IMR-90 (cell line): ENCODE data around the gene BMPER. TPM values are rescaled to one million over a fixed set of nuclear protein-coding genes. Genes with fewer than 3 reads are reported as not detected.

Experiments used
- ATAC-seq: fragments of 200-7000 bp; cut with Tn5 transposase; 2 replicates; pipeline ENCODE4 v1.9.1; 2020; ENCODE audit warnings: low read depth, mild to moderate bottlenecking, moderate library complexity
- BruUV-seq: library from RNA; stranded (reverse); fragments of 400-500 nt; replicated peaks from 2 replicates; lab custom pipeline; 2021; lab: Mats Ljungman, UMichigan
- CTCF ChIA-PET: fragments of 300-600 bp; formaldehyde crosslinking; extraction: SDS; loops from one replicate; lab custom pipeline; 2021; ENCODE audit warnings: antibody characterized with exemption; lab: Yijun Ruan, JAX
- POLR2A ChIA-PET: fragments of 300-600 bp; sonication (Branson Sonifier 250); formaldehyde crosslinking; loops from one replicate; lab custom pipeline; 2022; ENCODE audit warnings: antibody characterized with exemption; ENCODE audit not compliant: unreplicated experiment; lab: Charles Lee
- DNase-seq: peaks from one replicate; pipeline ENCODE4 v3.0.0; 2013
- H2AFZ ChIP-seq: replicated peaks from 2 replicates; pipeline ENCODE3; 2013; ENCODE audit warnings: low read length, mild to moderate bottlenecking; ENCODE audit not compliant: poor library complexity
- H2AK5ac ChIP-seq: 2 replicates; pipeline ENCODE4 v1.6.1; 2013; ENCODE audit warnings: low read depth, low read length, inconsistent platforms
- H2AK9ac ChIP-seq: replicated peaks from 2 replicates; pipeline ENCODE3; 2013; ENCODE audit warnings: mild to moderate bottlenecking, low read depth, low read length, moderate library complexity; ENCODE audit not compliant: poor library complexity
- H2BK120ac ChIP-seq: 2 replicates; pipeline ENCODE4 v1.6.1; 2013; ENCODE audit warnings: low read depth, low read length, inconsistent platforms
- H2BK15ac ChIP-seq: 3 replicates; pipeline ENCODE4 v1.6.1; 2013; ENCODE audit warnings: low read depth, low read length, inconsistent platforms
- H2BK20ac ChIP-seq: 2 replicates; pipeline ENCODE4 v1.6.1; 2013; ENCODE audit warnings: low read depth, mild to moderate bottlenecking, inconsistent platforms, low read length, moderate library complexity
- H2BK5ac ChIP-seq: 2 replicates; pipeline ENCODE4 v1.6.1; 2013; ENCODE audit warnings: mild to moderate bottlenecking, low read depth, low read length, inconsistent platforms; ENCODE audit not compliant: poor library complexity, severe bottlenecking
- H3K14ac ChIP-seq: replicated peaks from 2 replicates; pipeline ENCODE4 v1.6.1; 2013; ENCODE audit warnings: low read depth, low read length, inconsistent platforms
- H3K18ac ChIP-seq: 2 replicates; pipeline ENCODE4 v1.6.1; 2013; ENCODE audit warnings: low read depth, low read length, control low read depth
- H3K23ac ChIP-seq: 2 replicates; pipeline ENCODE4 v1.6.1; 2013; ENCODE audit warnings: low read depth, low read length, inconsistent platforms
- H3K27ac ChIP-seq: 2 replicates; pipeline ENCODE4 v1.5.1; 2013; ENCODE audit warnings: mild to moderate bottlenecking, control low read depth, low read length; ENCODE audit not compliant: insufficient read depth
- H3K27me3 ChIP-seq: 2 replicates; pipeline ENCODE4 v1.6.1; 2013; ENCODE audit warnings: low read length; ENCODE audit not compliant: control insufficient read depth, insufficient read depth
- H3K36me3 ChIP-seq: 2 replicates; pipeline ENCODE4 v1.6.1; 2013; ENCODE audit warnings: low read length, mixed read lengths; ENCODE audit not compliant: control insufficient read depth, insufficient read depth
- H3K4ac ChIP-seq: 2 replicates; pipeline ENCODE4 v1.6.1; 2013; ENCODE audit warnings: low read depth, low read length, inconsistent platforms
- H3K4me1 ChIP-seq: 2 replicates; pipeline ENCODE4 v1.6.1; 2013; ENCODE audit warnings: low read length, mixed read lengths; ENCODE audit not compliant: control insufficient read depth, insufficient read depth
- H3K4me2 ChIP-seq: 2 replicates; pipeline ENCODE4 v1.6.1; 2013; ENCODE audit warnings: low read depth, mild to moderate bottlenecking, control low read depth, low read length, moderate library complexity
- H3K4me3 ChIP-seq: 2 replicates; pipeline ENCODE4 v1.5.1; 2013; ENCODE audit warnings: low read depth, mild to moderate bottlenecking, control low read depth, low read length, moderate library complexity; ENCODE audit not compliant: insufficient read depth
- H3K56ac ChIP-seq: 2 replicates; pipeline ENCODE4 v1.6.1; 2013; ENCODE audit warnings: low read length, inconsistent platforms; ENCODE audit not compliant: insufficient read depth; ENCODE audit errors: extremely low read depth
- H3K79me1 ChIP-seq, 2 experiments: 2 replicates each; pipeline ENCODE4 v1.6.1; 2013; ENCODE audit warnings: low read length in 2 of 2, inconsistent platforms in 1 of 2, low read depth in 1 of 2
- H3K9ac ChIP-seq: 2 replicates; pipeline ENCODE4 v1.6.1; 2013; ENCODE audit warnings: low read depth, low read length, control low read depth
- H3K9me1 ChIP-seq: 2 replicates; pipeline ENCODE4 v1.6.1; 2013; ENCODE audit warnings: low read length, inconsistent platforms; ENCODE audit not compliant: insufficient read depth
- H3K9me3 ChIP-seq: 2 replicates; pipeline ENCODE4 v1.6.1; 2013; ENCODE audit warnings: low read length; ENCODE audit not compliant: control insufficient read depth, insufficient read depth
- H4K20me1 ChIP-seq: 2 replicates; pipeline ENCODE4 v1.6.1; 2013; ENCODE audit warnings: low read length, inconsistent platforms; ENCODE audit not compliant: insufficient read depth
- H4K5ac ChIP-seq: 2 replicates; pipeline ENCODE4 v1.6.1; 2013; ENCODE audit warnings: mild to moderate bottlenecking, low read depth, low read length, control low read depth
- H4K8ac ChIP-seq, 2 experiments: 2 replicates each; pipeline ENCODE4 v1.6.1; 2013; ENCODE audit warnings: low read depth in 2 of 2, low read length in 2 of 2, control low read depth in 1 of 2, inconsistent platforms in 1 of 2
- H4K91ac ChIP-seq: 2 replicates; pipeline ENCODE4 v1.6.1; 2013; ENCODE audit warnings: low read depth, low read length, inconsistent platforms; ENCODE audit not compliant: insufficient read depth
- BHLHE40 ChIP-seq: fragments of 150-350 bp; IDR thresholded peaks from 2 replicates; pipeline ENCODE4 v1.6.1; 2016; ENCODE audit warnings: mild to moderate bottlenecking, low read depth, low read length
- CEBPB ChIP-seq: IDR thresholded peaks from 2 replicates; pipeline ENCODE4 v1.6.1; 2012; ENCODE audit warnings: low read depth, low read length, improper control_type of control experiment
- FOS ChIP-seq: fragments of 150-350 bp; IDR thresholded peaks from 2 replicates; pipeline ENCODE4 v1.6.1; 2016; ENCODE audit warnings: low read depth, low read length
- MAFK ChIP-seq: IDR thresholded peaks from 2 replicates; pipeline ENCODE4 v1.6.1; 2012; ENCODE audit warnings: low read depth, low read length, improper control_type of control experiment
- POLR2A ChIP-seq: IDR thresholded peaks from 2 replicates; pipeline ENCODE4 v1.6.1; 2012; ENCODE audit warnings: mild to moderate bottlenecking, low read depth, low read length
- RCOR1 ChIP-seq: IDR thresholded peaks from 2 replicates; pipeline ENCODE4 v1.6.1; 2012; ENCODE audit warnings: mild to moderate bottlenecking, low read length, improper control_type of control experiment; ENCODE audit not compliant: insufficient replicate concordance
- WGBS, 2 experiments: methylation state at CpG; one replicate each; pipeline versions ENCODE4 v1.1.5 to v1.1.7; 2013; ENCODE audit warnings: missing lambda C conversion rate in 2 of 2; ENCODE audit not compliant: insufficient read length in 1 of 2; ENCODE audit errors: extremely low coverage in 2 of 2; 5-methylcytosine and 5-hydroxymethylcytosine counted together
- dilution Hi-C: fragments of 300-500 bp; cut with HindIII; formaldehyde crosslinking; loops from one replicate; pipeline ENCODE4 v1.14.3; 2018; ENCODE audit warnings: low sequenced_read_pairs; ENCODE audit not compliant: unreplicated experiment
- in situ Hi-C: fragments of 300-500 bp; cut with MboI; formaldehyde crosslinking; loops from 3 replicates; pipeline ENCODE4 v1.14.3; 2019; ENCODE audit warnings: low sequenced_read_pairs, inconsistent platforms, mixed read lengths
- intact Hi-C: fragments of 100-400 bp; cut with micrococcal nuclease; formaldehyde crosslinking; loops from 2 replicates; pipeline ENCODE4 v1.10.0; 2022
- polyA plus RNA-seq, 3 experiments: library from polyadenylated mRNA; depleted of rRNA; stranded (reverse); fragments of >200 nt; gene quantifications; 2 replicates each; pipeline ENCODE4 v1.2.3, GENCODE V29; 2012; ENCODE audit warnings: low replicate concordance in 1 of 3
- total RNA-seq: library from RNA; depleted of rRNA; stranded (reverse); fragments of >200 nt; gene quantifications from 2 replicates; pipeline ENCODE4 v1.2.3, GENCODE V29; 2012

BMPER gene
- total and polyA plus RNA-seq, 2 of the 4 experiments (the other 2 are of a cell fraction), result 6.2 to 7.9 TPM

DNA sequence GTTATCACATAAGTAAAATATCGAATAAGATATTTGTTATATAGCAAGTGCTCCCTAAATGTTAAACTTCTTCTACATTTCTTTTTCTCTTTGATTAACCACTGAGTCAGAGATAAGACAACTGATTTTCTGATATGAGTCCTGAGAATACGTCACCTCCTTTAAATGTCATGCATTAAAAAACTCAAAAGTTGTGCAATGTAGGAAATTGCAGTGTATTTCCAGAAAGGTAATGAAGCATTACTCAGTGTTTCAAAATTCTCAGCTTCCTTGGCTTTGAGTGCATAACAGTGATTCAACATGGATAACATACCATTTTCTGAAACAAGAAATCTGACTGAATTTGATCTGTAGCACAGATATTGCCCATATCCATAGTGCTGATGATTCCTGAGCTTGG is 155.8 kb downstream of the BMPER start:
- Histone ChIP-seq H3K9me3 (no peaks in the 10 kb centered on the region), H2BK120ac (peak overlapping the region; percentile 87), H3K36me3 (no peaks in the 10 kb centered on the region), H4K5ac (peak overlapping the region; percentile 99; the same call in 1 of the 2 replicates), H3K4me2 (peak overlapping the region; percentile 28; the same call in 1 of the 2 replicates), H3K4me1 (peaks cover 36% of the 10 kb centered on the region), H3K27me3 (no peaks in the 10 kb centered on the region), H3K4ac (peak overlapping the region; percentile 89; the same call in 1 of the 2 replicates), H2AK5ac (peak overlapping the region; percentile 2; the same call in 1 of the 2 replicates), H3K14ac (peak overlapping the region; percentile 92), H4K20me1 (no peaks in the 10 kb centered on the region), H4K91ac (peak overlapping the region; percentile 64), H4K8ac (peak overlapping the region; percentile 41 to 84), H3K18ac (peak overlapping the region; percentile 99; the same call in 1 of the 2 replicates), H2AFZ (no peak overlapping the region), H2AK9ac (no peak overlapping the region), H3K4me3 (no peak overlapping the region), H3K56ac (peak overlapping the region; percentile 16; the same call in 1 of the 2 replicates), H3K27ac (no peak overlapping the region; the same call in 1 of the 2 replicates), H3K23ac (peak overlapping the region; percentile 74; the same call in 1 of the 2 replicates), H3K79me1 (no peaks in the 10 kb centered on the region), H2BK15ac (peak overlapping the region; percentile 20; the same call in 1 of the 3 replicates), H2BK20ac (peak overlapping the region; percentile 86; the same call in 1 of the 2 replicates), H2BK5ac (peak overlapping the region; percentile 91), H3K9ac (peak overlapping the region; percentile 1; the same call in 1 of the 2 replicates), H3K9me1 (peaks cover 10% of the 10 kb centered on the region)
- BruUV-seq, result no TSS peak
- ATAC-seq (peak; percentile 65), DNase-seq (peak; percentile 93)
- in situ Hi-C loops (no loop called here), dilution Hi-C loops (no loop called here), intact Hi-C loops (loop anchor here (2.0 kb wide), 1 partner anchor 74 kb away; no protein-coding TSS in a partner anchor)
- TF ChIP-seq BHLHE40 (no peak), RCOR1 (peak; percentile 55), CEBPB (peak; percentile 100), FOS (peak; percentile 53; the same call in 1 of the 2 replicates), MAFK (peak; percentile 28; the same call in 1 of the 2 replicates), POLR2A (no peak)
- WGBS, 2 experiments, result no CpG with 5 or more reads among the region's 2 CpGs
- ChIA-PET CTCF (interaction anchor here (0.6 to 1.3 kb wide), 3 partner anchors 101 to 932 kb away, joined by 3 to 4 read pairs (median 3); partner anchors contain the start of gene BBS9), POLR2A (no interaction called here)
